Measurements from ENCODE around the gene NRARP. TPM values are rescaled to one million over a fixed set of nuclear protein-coding genes. Genes with fewer than 3 reads are reported as not detected.

The NRARP gene
- total RNA-seq, 1 experiment from 2014 or later = 23.8 TPM

DNA sequence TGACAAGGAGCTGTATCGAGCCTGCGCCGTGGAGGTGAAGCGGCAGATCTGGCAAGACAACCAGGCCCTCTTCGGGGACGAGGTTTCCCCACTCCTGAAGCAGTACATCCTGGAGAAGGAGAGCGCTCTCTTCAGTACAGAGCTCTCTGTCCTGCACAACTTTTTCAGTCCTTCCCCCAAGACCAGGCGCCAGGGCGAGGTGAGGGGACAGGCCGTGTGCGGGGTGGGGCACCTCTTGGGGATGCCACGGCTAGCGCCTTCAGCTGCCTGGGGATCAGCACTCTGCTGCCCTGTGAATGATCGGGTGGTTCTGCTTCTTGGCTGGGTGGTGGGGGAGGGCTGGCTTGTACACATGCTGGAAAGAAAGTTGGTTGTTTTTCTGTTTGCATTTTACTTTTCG, 45.2 kb downstream of the NRARP start:
- Histone ChIP-seq H2AFZ (ENCODE audit: low read length) (no peak overlapping the region), H3K9ac (ENCODE audit: extremely low read depth, insufficient read length, low read length) (no peak overlapping the region), H3K79me1 (ENCODE audit: insufficient read depth, low read depth, low read length, poor library complexity, severe bottlenecking) (peaks cover 5% of the 10 kb centered on the region), H2BK15ac (ENCODE audit: low read depth, low read length) (no peak overlapping the region), H2BK120ac (ENCODE audit: low read depth, low read length, poor library complexity, severe bottlenecking) (no peak overlapping the region), H3K27me3 (ENCODE audit: insufficient read depth, low read length) (no peaks in the 10 kb centered on the region), H4K8ac (replicated peaks; ENCODE audit: insufficient read length, low read depth, low read length) (no peak overlapping the region), H3K14ac (ENCODE audit: insufficient read depth, low read length) (no peak overlapping the region), H3K23ac (ENCODE audit: insufficient read length, low read depth, low read length) (no peak overlapping the region), H2BK20ac (ENCODE audit: low read depth, low read length, poor library complexity, severe bottlenecking) (no peak overlapping the region), H2AK5ac (ENCODE audit: insufficient read length, low read length) (no peak overlapping the region), H2BK5ac (ENCODE audit: insufficient read length, low read length) (no peak overlapping the region), H3K27ac (ENCODE audit: insufficient read length, low read depth, low read length) (no peak overlapping the region), H3K23me2 (ENCODE audit: insufficient read length, low read depth, low read length, poor library complexity, severe bottlenecking) (peaks cover 14% of the 10 kb centered on the region), H3T11ph (ENCODE audit: low read length) (no peak overlapping the region), H4K91ac (ENCODE audit: insufficient read length, low read depth, low read length) (no peak overlapping the region), H4K20me1 (ENCODE audit: control insufficient read depth, insufficient read depth, insufficient read length) (no peaks in the 10 kb centered on the region), H3K18ac (ENCODE audit: insufficient read length, low read depth, low read length) (no peak overlapping the region), H2BK12ac (ENCODE audit: insufficient read length, low read depth, low read length) (no peak overlapping the region), H3K56ac (ENCODE audit: insufficient read length, low read depth, low read length) (no peak overlapping the region), H3K4me2 (ENCODE audit: insufficient read depth, insufficient read length, low read length) (no peak overlapping the region), H4K5ac (ENCODE audit: insufficient read length, low read depth, low read length) (no peak overlapping the region), H3K9me3 (ENCODE audit: control insufficient read depth, low read depth, low read length) (no peaks in the 10 kb centered on the region), H3K4me1 (ENCODE audit: insufficient read depth, low read length) (no peaks in the 10 kb centered on the region), H3K4ac (ENCODE audit: low read depth, low read length) (no peak overlapping the region), H3K79me2 (ENCODE audit: insufficient read depth, low read length) (peaks cover 6% of the 10 kb centered on the region; the same call in 1 of the 2 replicates)
- Mint-ChIP-seq H3K4me3 (peak overlapping the region; percentile 84 to 91), H3K36me3 (ENCODE audit: insufficient read depth in 1 of 3, low read depth in 3 of 3) (peaks cover 16 to 27% (median 25%) of the 10 kb centered on the region in 3 experiments; a peak in 6 of 7 replicates), H3K4me1 (peaks cover 6 to 18% of the 10 kb centered on the region in 2 experiments), H3K27me3 (ENCODE audit: low read depth) (no peaks in the 10 kb centered on the region), H3K27ac (no peak overlapping the region), H3K9me3 (no peaks in the 10 kb centered on the region; a peak in 1 of 5 replicates)
- TF ChIP-seq CTCF (conservative IDR thresholded peaks at IDR 0.05) = no peak
- no peak for DNase-seq
- no CpG with 5 or more reads among the region's 15 CpGs for WGBS (ENCODE audit: extremely low coverage, insufficient read length, low lambda C conversion rate)
